Trophoblast cell (in vitro differentiated cells and primary cell): ENCODE results near the gene FAM186B.

Experiments
- DNase-seq, 2 donors: peaks; one replicate each; pipeline ENCODE4 v3.0.0-alpha.2; 2016
- H2AFZ ChIP-seq: 2 replicates; pipeline ENCODE4 v1.6.1; 2013; ENCODE audit warnings: low read length, moderate library complexity, mild to moderate bottlenecking; ENCODE audit not compliant: insufficient read depth, poor library complexity
- H2AK5ac ChIP-seq: 2 replicates; pipeline ENCODE4 v1.6.1; 2013; ENCODE audit warnings: mild to moderate bottlenecking, low read length
- H2BK120ac ChIP-seq: 2 replicates; pipeline ENCODE4 v1.6.1; 2013; ENCODE audit warnings: low read length, mild to moderate bottlenecking, moderate library complexity; ENCODE audit not compliant: insufficient read depth, poor library complexity
- H2BK12ac ChIP-seq: 2 replicates; pipeline ENCODE4 v1.6.1; 2013; ENCODE audit warnings: mild to moderate bottlenecking, low read length, moderate library complexity
- H2BK5ac ChIP-seq: 2 replicates; pipeline ENCODE4 v1.6.1; 2013; ENCODE audit warnings: low read length, low read depth, moderate library complexity, mild to moderate bottlenecking; ENCODE audit not compliant: poor library complexity
- H3K14ac ChIP-seq: 2 replicates; pipeline ENCODE4 v1.6.1; 2013; ENCODE audit warnings: mild to moderate bottlenecking, low read length
- H3K18ac ChIP-seq: 2 replicates; pipeline ENCODE4 v1.6.1; 2013; ENCODE audit warnings: mild to moderate bottlenecking, low read length
- H3K23ac ChIP-seq: 2 replicates; pipeline ENCODE4 v1.6.1; 2013; ENCODE audit warnings: low read length
- H3K27ac ChIP-seq: 2 replicates; pipeline ENCODE4 v1.5.1; 2013; ENCODE audit warnings: low read depth, mild to moderate bottlenecking, inconsistent platforms, low read length, moderate library complexity
- H3K27me3 ChIP-seq: 2 replicates; pipeline ENCODE4 v1.6.1; 2013; ENCODE audit warnings: inconsistent platforms, mild to moderate bottlenecking, low read length, moderate library complexity; ENCODE audit not compliant: insufficient read depth
- H3K36me3 ChIP-seq, 2 experiments: 1 replicate in 1 of 2; 2 replicates in 1 of 2; pipeline ENCODE4 v1.6.1; 2013; ENCODE audit warnings: low read length in 2 of 2, mild to moderate bottlenecking in 2 of 2, moderate library complexity in 1 of 2; ENCODE audit not compliant: insufficient read depth in 2 of 2, control insufficient read depth in 1 of 2
- H3K4ac ChIP-seq: 2 replicates; pipeline ENCODE4 v1.6.1; 2013; ENCODE audit warnings: low read depth, mild to moderate bottlenecking, low read length, moderate library complexity
- H3K4me1 ChIP-seq, 2 experiments: 1 replicate in 1 of 2; 2 replicates in 1 of 2; pipeline ENCODE4 v1.6.1; 2013; ENCODE audit warnings: low read length in 2 of 2, mild to moderate bottlenecking in 2 of 2, moderate library complexity in 1 of 2; ENCODE audit not compliant: insufficient read depth in 2 of 2, control insufficient read depth in 1 of 2
- H3K4me2 ChIP-seq: 2 replicates; pipeline ENCODE4 v1.6.1; 2013; ENCODE audit warnings: inconsistent platforms, mild to moderate bottlenecking, low read length, moderate library complexity
- H3K4me3 ChIP-seq: 2 replicates; pipeline ENCODE4 v1.5.1; 2013; ENCODE audit warnings: mild to moderate bottlenecking, low read depth, low read length, inconsistent platforms
- H3K79me1 ChIP-seq: one replicate; pipeline ENCODE4 v1.6.1; 2013; ENCODE audit warnings: low read length
- H3K79me2 ChIP-seq: 2 replicates; pipeline ENCODE4 v1.6.1; 2013; ENCODE audit warnings: low read length, mild to moderate bottlenecking; ENCODE audit not compliant: control insufficient read depth, insufficient read depth, poor library complexity
- H3K9ac ChIP-seq: 2 replicates; pipeline ENCODE4 v1.6.1; 2013; ENCODE audit warnings: mild to moderate bottlenecking, low read length
- H3K9me3 ChIP-seq: 2 replicates; pipeline ENCODE4 v1.6.1; 2013; ENCODE audit warnings: low read depth, mild to moderate bottlenecking, control low read depth, inconsistent platforms, low read length; ENCODE audit not compliant: insufficient read depth
- H4K12ac ChIP-seq: 2 replicates; pipeline ENCODE4 v1.6.1; 2013; ENCODE audit warnings: low read depth, mild to moderate bottlenecking, low read length, moderate library complexity
- H4K8ac ChIP-seq: 2 replicates; pipeline ENCODE4 v1.6.1; 2013; ENCODE audit warnings: low read depth, mild to moderate bottlenecking, low read length, moderate library complexity
- H4K91ac ChIP-seq: one replicate; pipeline ENCODE4 v1.6.1; 2013; ENCODE audit warnings: low read depth, mild to moderate bottlenecking, low read length, moderate library complexity
- WGBS: extraction: QIAGEN DNeasy Blood & Tissue Kit; methylation state at CpG from one replicate; pipeline ENCODE4 v1.1.7; 2013; ENCODE audit warnings: missing lambda C conversion rate; ENCODE audit not compliant: insufficient read length, insufficient coverage; ENCODE audit errors: extremely low coverage; 5-methylcytosine and 5-hydroxymethylcytosine counted together

Gene FAM186B

DNA sequence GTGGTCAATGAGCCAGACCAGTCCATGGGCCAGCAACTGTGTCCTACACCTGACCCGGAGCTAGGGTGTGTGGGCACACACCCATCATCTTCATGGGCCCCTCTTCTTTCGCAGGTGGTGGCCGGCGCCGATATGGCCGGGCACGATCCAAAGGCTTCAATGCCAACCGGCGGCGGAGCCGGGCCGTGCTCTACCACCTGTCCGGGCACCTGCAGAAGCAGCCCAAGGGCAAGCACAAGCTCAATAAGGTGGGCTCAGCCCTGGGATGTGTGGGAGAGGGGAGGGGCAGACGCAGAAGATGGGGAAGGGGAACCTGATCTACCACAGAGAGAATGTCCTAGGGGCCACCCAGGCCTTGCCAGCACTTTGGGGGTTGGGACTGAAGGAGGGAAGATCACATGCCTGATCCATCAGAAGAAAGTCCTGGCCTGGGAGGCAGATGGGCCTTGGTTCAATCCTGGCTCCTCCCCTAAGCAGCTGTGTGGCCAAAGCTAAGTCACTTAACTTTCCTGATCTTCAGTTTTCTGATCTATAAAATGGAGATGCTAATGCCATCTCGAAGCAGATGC lies 62.8 kb downstream of the FAM186B start:
- no peak overlapping the region for H3K4ac ChIP-seq
- H3K27me3 ChIP-seq = peaks cover 63% of the 10 kb centered on the region
- no peak overlapping the region for H3K14ac ChIP-seq
- H4K91ac ChIP-seq = no peak overlapping the region
- H3K9me3 ChIP-seq = peaks cover 5% of the 10 kb centered on the region
- H3K79me2 ChIP-seq = no peaks in the 10 kb centered on the region
- no peak overlapping the region for H4K8ac ChIP-seq
- no peak overlapping the region for H3K4me3 ChIP-seq
- H3K36me3 ChIP-seq = no peaks in the 10 kb centered on the region
- no peak overlapping the region for H2BK12ac ChIP-seq
- no peak for DNase-seq
- no peaks in the 10 kb centered on the region for H3K79me1 ChIP-seq
- H2AFZ ChIP-seq = no peak overlapping the region
- H4K12ac ChIP-seq = no peak overlapping the region
- no peak overlapping the region for H2BK120ac ChIP-seq
- H2AK5ac ChIP-seq = no peak overlapping the region
- WGBS = no CpG with 5 or more reads among the region's 15 CpGs
- no peak overlapping the region for H3K4me2 ChIP-seq
- no peak overlapping the region for H3K9ac ChIP-seq
- no peak overlapping the region for H2BK5ac ChIP-seq
- H3K27ac ChIP-seq = no peak overlapping the region
- H3K23ac ChIP-seq = no peak overlapping the region
- H3K18ac ChIP-seq = no peak overlapping the region
- H3K4me1 ChIP-seq = peaks cover 3 to 7% of the 10 kb centered on the region in 2 experiments

DNA sequence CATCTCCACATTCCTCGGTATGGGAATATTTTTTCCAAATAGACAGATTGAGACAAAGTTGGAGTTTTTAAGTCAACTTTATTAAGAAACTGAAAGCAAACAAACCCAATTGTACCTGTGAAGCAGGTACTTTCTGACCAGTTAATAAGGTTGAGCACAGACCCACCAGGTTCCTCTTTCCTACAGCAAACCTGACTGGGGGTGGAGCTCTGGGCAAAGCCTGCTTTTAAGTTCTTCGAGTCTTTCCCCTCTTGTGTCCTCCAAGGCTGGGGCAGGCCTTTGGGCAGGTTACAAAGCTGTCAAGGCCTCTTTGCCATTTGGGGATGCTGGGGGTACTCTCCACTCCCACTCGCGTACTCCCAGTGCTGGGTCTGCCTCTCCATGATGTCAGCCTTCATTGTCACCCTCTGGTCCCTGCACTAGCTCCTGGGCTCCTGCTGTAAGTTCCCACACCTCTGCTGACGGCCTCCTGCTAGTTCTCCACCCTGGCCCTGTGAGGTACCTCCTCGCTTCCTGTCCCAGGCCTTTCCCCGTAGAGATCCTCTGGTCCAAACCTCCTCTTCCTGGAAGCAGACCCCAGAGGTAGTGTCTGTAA lies 63.4 kb downstream of the FAM186B start:
- no peaks in the 10 kb centered on the region for H3K79me2 ChIP-seq
- H2AK5ac ChIP-seq = no peak overlapping the region
- H2BK5ac ChIP-seq = no peak overlapping the region
- no peaks in the 10 kb centered on the region for H3K36me3 ChIP-seq
- no peak for DNase-seq
- H3K4ac ChIP-seq = no peak overlapping the region
- no peaks in the 10 kb centered on the region for H3K79me1 ChIP-seq
- no peak overlapping the region for H3K18ac ChIP-seq
- no peak overlapping the region for H3K4me2 ChIP-seq
- no peak overlapping the region for H2BK12ac ChIP-seq
- no peak overlapping the region for H3K27ac ChIP-seq
- H3K4me1 ChIP-seq = peaks cover 3 to 9% of the 10 kb centered on the region in 2 experiments
- no peak overlapping the region for H4K12ac ChIP-seq
- H3K27me3 ChIP-seq = peaks cover 69% of the 10 kb centered on the region
- H3K4me3 ChIP-seq = no peak overlapping the region
- no peak overlapping the region for H2AFZ ChIP-seq
- WGBS = no CpG with 5 or more reads among the region's 7 CpGs
- H3K9me3 ChIP-seq = peaks cover 5% of the 10 kb centered on the region
- H3K14ac ChIP-seq = no peak overlapping the region
- no peak overlapping the region for H3K23ac ChIP-seq
- H2BK120ac ChIP-seq = no peak overlapping the region
- H3K9ac ChIP-seq = no peak overlapping the region
- no peak overlapping the region for H4K8ac ChIP-seq
- H4K91ac ChIP-seq = no peak overlapping the region

DNA sequence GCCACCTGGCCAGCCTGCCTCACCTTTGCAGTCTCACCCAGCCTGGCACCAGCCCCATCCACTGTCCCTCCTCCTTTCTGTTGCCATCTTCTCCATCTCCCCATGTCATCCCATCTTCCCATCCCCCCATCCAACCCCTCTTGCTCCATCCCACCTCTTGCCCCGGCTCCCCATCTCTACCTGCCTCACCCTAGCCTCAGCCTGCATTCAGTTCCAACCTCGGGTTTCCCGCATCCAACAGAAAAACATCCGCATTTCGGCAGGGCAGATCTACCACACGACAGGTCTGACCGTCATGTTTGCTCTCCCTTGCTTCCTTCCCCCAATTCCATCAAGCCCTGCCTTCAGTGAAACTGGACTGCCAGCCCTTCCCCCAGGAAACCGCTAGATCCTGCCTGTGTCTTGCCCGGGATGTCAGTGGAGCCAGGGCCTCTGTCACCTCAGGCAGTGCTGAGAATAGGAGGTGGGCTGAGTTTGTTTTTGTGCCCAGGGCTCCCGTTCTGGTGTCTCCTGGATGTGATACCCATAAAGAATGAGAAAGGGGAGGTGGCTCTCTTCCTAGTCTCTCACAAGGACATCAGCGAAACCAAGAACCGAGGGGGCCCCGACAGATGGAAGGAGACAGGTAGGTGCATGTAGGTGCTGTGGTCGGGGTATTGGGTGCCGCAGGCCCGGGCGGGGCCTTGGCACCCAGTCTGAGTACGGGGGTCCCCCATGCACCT lies 64.1 kb downstream of the FAM186B start:
- Histone ChIP-seq H3K4me1 (peaks cover 3 to 9% of the 10 kb centered on the region in 2 experiments), H3K79me1 (no peaks in the 10 kb centered on the region), H3K27me3 (peaks cover 72% of the 10 kb centered on the region), H3K18ac (no peak overlapping the region), H2BK5ac (no peak overlapping the region), H3K4me3 (no peak overlapping the region), H3K27ac (no peak overlapping the region), H2AK5ac (no peak overlapping the region), H3K4me2 (no peak overlapping the region), H3K79me2 (no peaks in the 10 kb centered on the region), H3K9ac (no peak overlapping the region), H3K4ac (no peak overlapping the region), H3K36me3 (no peaks in the 10 kb centered on the region), H4K8ac (no peak overlapping the region), H2BK12ac (no peak overlapping the region), H3K23ac (no peak overlapping the region), H3K9me3 (peaks cover 5% of the 10 kb centered on the region), H2BK120ac (no peak overlapping the region), H4K12ac (no peak overlapping the region), H2AFZ (no peak overlapping the region), H3K14ac (no peak overlapping the region), H4K91ac (no peak overlapping the region)
- DNase-seq = no peak
- no CpG with 5 or more reads among the region's 18 CpGs for WGBS

DNA sequence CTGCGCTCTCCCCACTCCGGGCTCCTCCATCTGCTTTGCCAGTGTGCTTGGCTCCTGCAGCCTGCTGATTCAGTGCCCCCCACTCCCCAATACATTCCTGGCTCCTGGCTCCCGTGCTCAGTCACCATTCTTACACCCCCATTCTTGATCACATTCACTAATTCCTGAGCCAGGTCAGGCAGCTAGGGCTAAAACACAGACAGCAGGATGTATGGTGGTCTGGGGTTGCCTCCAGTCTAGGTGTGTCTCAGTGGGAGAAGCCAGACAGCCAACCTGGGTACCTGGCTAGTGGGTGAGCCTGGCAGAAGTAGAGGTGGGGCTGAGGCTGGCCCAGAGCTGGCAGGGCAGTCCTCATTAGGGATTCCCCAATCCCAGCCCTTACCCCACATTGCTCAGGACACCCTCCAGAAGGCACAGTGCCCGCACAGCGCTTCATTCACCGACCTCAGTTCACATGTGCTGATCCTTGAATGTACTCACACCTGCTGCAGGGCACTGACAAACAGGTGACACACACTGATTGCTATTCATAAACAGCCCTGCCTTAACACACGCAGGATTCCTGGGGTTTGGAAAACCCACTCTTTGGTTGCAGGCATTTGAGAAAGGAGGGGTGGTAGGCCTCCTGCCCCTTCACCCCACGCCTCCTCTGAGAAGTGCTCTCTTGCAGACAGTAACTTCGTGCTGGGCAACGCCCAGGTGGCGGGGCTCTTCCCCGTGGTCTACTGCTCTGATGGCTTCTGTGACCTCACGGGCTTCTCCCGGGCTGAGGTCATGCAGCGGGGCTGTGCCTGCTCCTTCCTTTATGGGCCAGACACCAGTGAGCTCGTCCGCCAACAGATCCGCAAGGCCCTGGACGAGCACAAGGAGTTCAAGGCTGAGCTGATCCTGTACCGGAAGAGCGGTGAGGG lies 65.0 kb downstream of the FAM186B start:
- H4K8ac ChIP-seq = no peak overlapping the region
- H2AFZ ChIP-seq = no peak overlapping the region
- H4K91ac ChIP-seq = no peak overlapping the region
- peaks cover 5% of the 10 kb centered on the region for H3K9me3 ChIP-seq
- H3K4me2 ChIP-seq = no peak overlapping the region
- H2BK5ac ChIP-seq = no peak overlapping the region
- no peak overlapping the region for H3K23ac ChIP-seq
- no peaks in the 10 kb centered on the region for H3K36me3 ChIP-seq
- H2BK120ac ChIP-seq = no peak overlapping the region
- H3K14ac ChIP-seq = no peak overlapping the region
- H3K79me1 ChIP-seq = no peaks in the 10 kb centered on the region
- no peak overlapping the region for H3K4ac ChIP-seq
- no peak overlapping the region for H3K9ac ChIP-seq
- H3K18ac ChIP-seq = no peak overlapping the region
- no peak overlapping the region for H3K4me3 ChIP-seq
- WGBS = no CpG with 5 or more reads among the region's 21 CpGs
- H2BK12ac ChIP-seq = no peak overlapping the region
- no peak overlapping the region for H4K12ac ChIP-seq
- H3K27ac ChIP-seq = no peak overlapping the region
- H3K4me1 ChIP-seq = peaks cover 3 to 9% of the 10 kb centered on the region in 2 experiments
- no peak for DNase-seq
- H3K79me2 ChIP-seq = no peaks in the 10 kb centered on the region
- no peak overlapping the region for H2AK5ac ChIP-seq
- H3K27me3 ChIP-seq = peaks cover 78% of the 10 kb centered on the region
